Stimulated activated CD8-positive, alpha-beta memory T cell treated with anti-CD3 and anti-CD28 coated beads, Interleukin-15, amount 100 ng/mL, for 24 hours (primary cell): ENCODE measurements around the gene GBA2.

Experiments used
- DNase-seq: peaks from one replicate; pipeline ENCODE4 v3.0.0-alpha.2; 2020; ENCODE audit warnings: low read depth

The GBA2 gene

GRCh38 chr9:35763803-35764202 lies 14.8 kb upstream of the GBA2 start:
- DNase-seq: no peak

- no peak for DNase-seq
These were observed 14.2 kb upstream of the GBA2 start for GRCh38 chr9:35763181-35763580.

GRCh38 chr9:35760651-35761050 lies 11.6 kb upstream of the GBA2 start:
- DNase-seq: no peak

DNA sequence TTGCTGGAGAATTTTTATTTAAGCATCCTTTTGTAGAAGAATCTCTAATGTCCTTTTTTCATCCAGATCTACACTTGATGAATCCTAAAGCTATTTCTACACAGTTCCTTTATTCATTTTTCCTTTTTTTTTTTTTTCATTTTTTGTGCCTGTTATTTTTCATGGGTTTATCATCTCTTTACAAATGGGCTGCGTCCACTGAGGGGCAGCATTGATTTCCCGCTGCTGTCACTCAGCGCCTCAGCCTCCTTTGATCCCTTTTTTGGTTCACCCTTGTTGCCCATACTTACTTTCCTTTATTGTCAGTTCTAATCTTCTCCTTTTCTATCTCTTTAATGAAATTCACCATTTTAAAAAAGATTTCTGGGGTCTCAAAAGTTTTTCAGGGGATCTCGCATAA lies 10.8 kb upstream of the GBA2 start:
- no peak for DNase-seq

DNA sequence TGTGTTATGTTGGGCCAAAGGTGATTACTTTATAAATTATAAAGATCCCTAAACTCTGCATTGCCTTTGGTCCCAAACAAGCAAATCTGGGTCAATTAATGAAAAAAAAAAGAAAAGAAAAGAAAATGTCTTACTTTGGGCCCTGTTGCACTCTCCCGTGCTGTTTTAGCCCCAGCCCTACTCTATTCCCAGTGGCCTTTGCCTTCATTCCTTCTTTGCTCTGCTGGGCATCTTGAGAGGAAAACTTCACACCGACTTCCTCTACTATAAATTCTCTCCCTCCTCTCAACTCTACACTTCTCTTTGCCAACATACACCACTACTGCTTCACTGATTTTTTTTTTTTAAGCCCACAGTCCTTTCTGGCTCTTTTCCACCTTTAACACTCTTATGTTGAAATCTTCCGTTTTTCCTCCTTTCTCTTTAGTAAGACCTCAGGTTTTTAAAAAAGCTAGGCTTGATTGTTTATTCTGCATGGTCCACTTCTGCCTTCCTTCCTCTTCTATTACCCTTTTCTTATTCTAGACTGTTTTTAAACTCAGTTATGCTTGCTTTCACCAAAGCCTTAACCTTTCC lies 9.5 kb upstream of the GBA2 start:
- no peak for DNase-seq

DNA sequence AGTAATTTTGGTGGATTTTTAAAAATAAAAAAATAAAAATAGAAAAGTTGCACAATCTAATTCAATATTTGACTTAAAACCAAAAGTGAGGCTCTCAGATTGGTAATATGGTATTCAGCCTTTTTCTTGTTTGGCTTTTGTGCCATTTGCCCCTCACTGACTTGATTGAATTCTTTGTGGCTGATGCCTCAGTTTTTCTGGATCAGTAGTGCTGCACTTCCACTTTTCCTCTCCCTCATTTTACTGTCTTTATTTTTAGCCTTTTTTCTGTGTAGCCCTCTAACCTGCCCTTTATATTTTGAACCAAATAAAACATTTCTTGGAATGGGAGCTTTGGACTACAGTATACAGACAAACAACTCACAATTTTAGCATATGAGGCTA lies 8.9 kb upstream of the GBA2 start:
- DNase-seq: no peak

DNA sequence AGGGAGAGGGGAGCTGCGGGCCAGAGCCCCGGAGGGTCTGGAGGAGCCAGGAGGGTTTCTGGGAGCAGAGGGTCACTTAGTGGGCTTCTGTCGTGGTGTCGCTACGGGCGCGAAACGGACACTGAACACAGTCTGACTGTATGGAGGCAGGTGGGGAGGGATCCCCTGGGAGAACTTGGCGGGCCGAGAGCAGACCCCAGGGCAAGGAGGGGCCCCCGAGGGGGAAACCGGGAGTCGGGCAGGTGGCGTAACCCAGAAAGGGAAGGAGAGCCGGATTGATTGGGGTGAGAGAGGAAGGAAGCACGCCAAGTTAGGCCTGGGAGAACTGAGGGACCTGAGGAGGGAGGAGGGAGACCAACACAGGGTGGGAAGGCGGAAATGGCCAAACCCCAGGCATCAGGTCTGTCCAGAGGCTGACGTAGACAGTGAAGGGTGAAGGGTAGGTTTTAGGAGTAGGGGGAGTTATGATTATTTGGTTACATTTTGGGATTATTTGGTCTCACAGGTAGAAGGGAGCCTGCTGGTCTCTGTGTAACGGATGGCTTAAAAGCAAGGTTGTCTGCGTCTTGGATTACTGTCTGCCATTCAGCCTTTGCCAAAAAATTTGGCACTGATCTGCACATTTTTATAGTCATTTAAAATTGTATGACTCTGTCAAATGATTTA lies 8.3 kb upstream of the GBA2 start:
- DNase-seq: no peak

- DNase-seq: peak; percentile 56
These were observed 7.5 kb upstream of the GBA2 start for GRCh38 chr9:35756275-35757225.

DNA sequence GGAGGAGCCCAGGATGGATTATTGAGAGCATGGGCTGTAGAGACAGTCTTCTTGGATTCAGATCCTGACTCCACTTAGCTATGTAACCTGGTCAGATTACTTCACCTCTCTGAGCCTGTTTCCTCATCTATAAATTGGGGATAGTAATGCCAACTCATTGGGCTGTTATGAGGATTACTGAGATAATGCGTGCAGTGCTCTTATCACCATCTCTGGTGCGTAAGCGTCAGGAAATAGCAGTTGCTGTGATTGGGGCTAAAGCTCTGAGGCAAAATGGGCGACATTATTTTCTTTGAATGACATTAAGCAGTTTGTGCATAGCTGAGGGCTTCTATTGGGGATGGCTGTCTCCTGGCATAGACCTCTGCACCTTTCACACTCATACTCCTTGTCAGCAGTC lies 6.0 kb upstream of the GBA2 start:
- no peak for DNase-seq

GRCh38 chr9:35754264-35754663 lies 5.2 kb upstream of the GBA2 start, which contains the start of gene MSMP:
TSS of gene MSMP (minus strand) at chr9:35754276. CDS start at chr9:35754129, 147 bp downstream.
- no peak for DNase-seq

DNA sequence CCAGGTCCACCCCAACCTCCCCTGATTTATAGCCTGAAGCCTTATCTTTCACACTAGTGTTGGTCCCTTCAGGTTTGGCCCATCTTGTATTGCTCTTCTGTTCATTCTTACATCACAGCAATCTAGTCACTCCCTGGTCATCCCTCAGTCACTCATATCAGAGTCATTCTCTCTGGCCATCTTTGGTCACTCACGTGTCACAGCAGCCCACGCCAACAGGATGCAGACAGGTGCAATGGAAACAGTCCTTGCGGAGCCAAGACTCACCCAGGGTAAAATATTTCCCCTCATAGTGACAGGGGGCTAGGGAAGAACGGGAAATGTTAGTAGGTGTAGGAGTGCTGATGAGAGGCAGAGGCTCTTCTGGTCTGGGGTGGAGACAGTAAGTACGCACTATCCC lies 4.4 kb upstream of the GBA2 start:
- DNase-seq: no peak

GRCh38 chr9:35750256-35750531 lies 1.2 kb upstream of the GBA2 start:
- DNase-seq: no peak

GRCh38 chr9:35749515-35750255 lies 657 bp upstream of the GBA2 start:
- DNase-seq: no peak

DNA sequence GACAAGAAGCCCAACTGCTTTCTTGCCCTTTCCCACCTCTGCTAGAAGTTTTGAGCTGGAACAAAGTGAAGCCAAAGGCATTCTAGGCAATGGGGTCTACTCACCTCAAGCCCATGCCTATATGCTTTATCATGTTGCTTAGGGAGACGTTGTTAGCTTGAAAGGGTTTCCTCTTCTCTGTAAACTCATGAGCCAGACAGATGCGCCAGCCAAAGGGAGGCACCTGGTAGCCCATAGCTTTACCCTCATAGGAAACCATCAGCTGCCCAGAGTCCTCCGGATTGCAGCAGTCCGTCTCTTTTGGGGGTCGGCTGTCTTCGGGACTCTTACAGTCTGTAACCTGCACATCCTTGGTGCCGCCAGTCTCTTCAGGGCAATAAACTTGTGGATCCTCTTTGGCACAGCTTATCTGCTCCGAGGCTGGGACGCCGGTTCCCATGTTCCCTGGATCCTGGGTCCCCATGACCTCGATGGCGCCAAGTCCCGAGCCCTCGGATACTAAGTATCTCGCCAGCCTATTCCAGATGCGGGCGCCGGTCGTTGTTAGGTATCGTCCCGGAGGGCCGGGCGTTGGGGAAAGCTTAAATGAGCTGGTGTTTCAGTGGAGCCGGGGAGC lies 678 bp downstream of the GBA2 start:
- DNase-seq: no peak

DNA sequence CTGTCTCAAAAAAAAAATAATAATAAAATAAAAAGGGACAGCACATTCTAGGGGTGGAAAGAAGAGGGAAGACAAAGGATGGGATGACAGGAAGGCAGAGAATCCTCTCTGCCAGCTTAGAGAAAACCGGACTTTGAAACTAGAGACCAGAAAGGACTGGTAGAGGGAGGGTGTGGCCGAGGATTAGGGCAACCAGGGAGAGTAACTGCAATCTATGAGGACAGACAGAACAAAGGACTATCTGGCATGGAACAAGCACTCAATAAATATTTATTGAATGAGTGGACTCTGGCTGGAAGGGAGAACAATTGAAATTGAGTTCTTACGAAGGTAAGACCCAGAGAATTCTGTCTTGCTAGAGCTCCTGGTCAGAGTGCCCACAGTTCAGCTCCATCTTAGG lies 2.4 kb downstream of the GBA2 start:
- no peak for DNase-seq

GRCh38 chr9:35745569-35745968 lies 3.5 kb downstream of the GBA2 start:
- DNase-seq: no peak

GRCh38 chr9:35743880-35744518 lies 5.0 kb downstream of the GBA2 start:
- no peak for DNase-seq

DNA sequence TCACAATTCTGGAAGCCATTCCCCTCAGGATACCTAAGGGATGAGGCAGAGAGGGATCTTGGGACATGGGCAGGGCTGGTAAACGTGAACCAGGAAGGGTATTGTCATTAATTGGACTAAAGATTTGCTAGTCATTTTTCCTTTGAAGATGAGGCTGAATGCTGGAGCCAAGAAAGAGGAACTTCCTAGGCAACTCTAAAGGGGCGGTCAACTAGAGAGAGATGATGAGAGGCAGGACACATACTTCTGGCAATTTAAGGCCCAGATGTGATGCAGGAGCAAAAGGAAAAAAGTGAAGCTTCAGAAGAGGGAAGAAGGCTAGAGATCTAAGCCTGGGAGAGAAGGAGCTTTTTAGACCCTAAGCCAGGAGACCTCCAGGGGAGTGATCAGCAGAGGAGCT lies 5.6 kb downstream of the GBA2 start:
- no peak for DNase-seq

DNA sequence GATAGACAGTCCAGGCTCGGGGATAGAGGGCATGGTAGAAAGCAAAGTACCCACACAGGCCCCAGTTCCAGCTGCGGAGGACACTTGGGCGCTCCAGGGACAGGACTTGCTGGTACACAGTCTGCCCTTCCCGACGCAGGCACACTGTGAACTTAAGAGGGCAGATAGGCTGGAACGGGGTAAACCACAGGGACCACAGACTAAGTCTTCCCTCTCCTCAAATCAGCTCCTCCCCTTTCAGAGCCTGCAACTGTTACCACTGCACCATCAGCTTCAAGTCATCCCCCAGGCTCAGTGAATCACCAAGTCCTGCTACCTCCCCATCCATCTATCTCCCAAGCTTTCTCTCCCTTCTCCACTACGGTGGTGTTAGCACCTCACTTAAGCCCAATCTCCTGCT lies 7.3 kb downstream of the GBA2 start:
- no peak for DNase-seq

DNA sequence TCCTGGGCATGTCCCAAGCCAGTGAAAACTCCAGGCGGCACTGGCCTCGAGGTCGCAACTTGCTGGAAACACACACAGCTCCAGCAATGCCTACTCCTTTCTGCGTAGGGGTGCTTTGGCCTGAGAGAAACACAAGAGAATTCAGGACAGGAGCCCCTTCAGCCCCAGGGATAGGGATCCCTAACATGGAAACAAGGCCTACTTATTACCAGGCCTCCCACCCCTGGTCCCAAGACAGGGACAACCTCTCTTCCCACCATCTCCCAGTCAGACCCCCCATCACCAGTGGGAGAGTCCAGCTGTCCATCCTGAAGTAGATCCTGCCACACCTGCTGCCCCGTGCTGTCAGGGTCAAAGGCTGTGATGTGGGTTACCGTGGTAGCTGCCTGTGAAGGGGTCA lies 8.8 kb downstream of the GBA2 start:
- no peak for DNase-seq

DNA sequence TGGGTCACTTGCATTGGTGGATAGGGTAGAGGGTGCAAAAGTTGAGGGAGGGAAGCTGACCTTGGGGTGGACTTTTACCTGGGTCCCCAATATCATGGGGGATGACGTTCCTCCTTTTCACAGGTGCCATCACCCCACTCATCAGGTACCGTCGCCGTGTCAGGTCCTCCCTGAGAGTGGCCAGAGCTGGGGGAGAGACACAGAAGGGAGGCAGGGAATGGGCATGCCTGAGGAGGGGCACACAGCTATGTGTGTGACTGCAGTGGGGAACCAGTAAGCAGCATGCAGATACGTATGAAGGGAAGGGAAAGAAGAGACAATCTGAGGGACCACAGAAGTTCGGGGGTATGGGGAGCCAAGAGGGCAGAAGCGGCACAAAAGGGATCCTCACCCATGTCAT lies 10.1 kb downstream of the GBA2 start:
- no peak for DNase-seq

- DNase-seq: no peak
These were observed 10.8 kb downstream of the GBA2 start for GRCh38 chr9:35738186-35738585.
